Mesendoderm (in vitro differentiated cells): ENCODE measurements around the gene PNPO.
"Not testable (repeated sequence)": the region's sequence is repeated elsewhere in the genome, so short reads cannot be mapped to it uniquely, and the experiment has no call there.

Source experiments
- DNase-seq: peaks from one replicate; pipeline ENCODE4 v3.0.0; 2013
- H2AK5ac ChIP-seq: 2 replicates; pipeline ENCODE4 v1.6.1; 2013; ENCODE audit warnings: low read length, inconsistent platforms
- H2BK120ac ChIP-seq: 2 replicates; pipeline ENCODE4 v1.6.1; 2013; ENCODE audit warnings: low read depth, mild to moderate bottlenecking, low read length, moderate library complexity, mixed read lengths
- H2BK15ac ChIP-seq: replicated peaks from 2 replicates; pipeline ENCODE4 v1.6.1; 2013; ENCODE audit warnings: low read depth, mild to moderate bottlenecking, moderate library complexity
- H2BK5ac ChIP-seq: 2 replicates; pipeline ENCODE4 v1.6.1; 2013; ENCODE audit warnings: low read length, inconsistent platforms
- H3K18ac ChIP-seq: 2 replicates; pipeline ENCODE4 v1.6.1; 2013; ENCODE audit warnings: mild to moderate bottlenecking, low read length, mixed read lengths
- H3K23ac ChIP-seq: one replicate; pipeline ENCODE4 v1.6.1; 2013; ENCODE audit warnings: low read length
- H3K27ac ChIP-seq: 2 replicates; pipeline ENCODE4 v1.5.1; 2013; ENCODE audit warnings: low read depth, mild to moderate bottlenecking, inconsistent platforms, low read length, moderate library complexity
- H3K27me3 ChIP-seq: 2 replicates; pipeline ENCODE4 v1.6.1; 2013; ENCODE audit warnings: low read length, control low read depth, mild to moderate bottlenecking, inconsistent platforms; ENCODE audit not compliant: insufficient read depth, poor library complexity
- H3K36me3 ChIP-seq: 2 replicates; pipeline ENCODE4 v1.6.1; 2013; ENCODE audit warnings: low read length, inconsistent platforms; ENCODE audit not compliant: control insufficient read depth, insufficient read depth
- H3K4ac ChIP-seq: one replicate; pipeline ENCODE4 v1.6.1; 2013; ENCODE audit warnings: low read depth, mild to moderate bottlenecking, low read length, moderate library complexity
- H3K4me1 ChIP-seq: 2 replicates; pipeline ENCODE4 v1.6.1; 2013; ENCODE audit warnings: low read depth, low read length, inconsistent platforms; ENCODE audit not compliant: control insufficient read depth
- H3K4me2 ChIP-seq: 2 replicates; pipeline ENCODE4 v1.6.1; 2013; ENCODE audit warnings: low read length
- H3K4me3 ChIP-seq: 2 replicates; pipeline ENCODE4 v1.5.1; 2013; ENCODE audit warnings: mild to moderate bottlenecking, low read length
- H3K56ac ChIP-seq: one replicate; pipeline ENCODE4 v1.6.1; 2013; ENCODE audit warnings: low read length
- H3K79me1 ChIP-seq: 2 replicates; pipeline ENCODE4 v1.6.1; 2013; ENCODE audit warnings: low read length, inconsistent platforms
- H3K79me2 ChIP-seq: 2 replicates; pipeline ENCODE4 v1.6.1; 2013; ENCODE audit warnings: mild to moderate bottlenecking, low read length; ENCODE audit not compliant: control insufficient read depth, insufficient read depth
- H3K9ac ChIP-seq: 2 replicates; pipeline ENCODE4 v1.6.1; 2013; ENCODE audit warnings: low read length, inconsistent platforms
- H4K5ac ChIP-seq: one replicate; pipeline ENCODE4 v1.6.1; 2013; ENCODE audit warnings: low read length
- H4K8ac ChIP-seq: one replicate; pipeline ENCODE4 v1.6.1; 2013; ENCODE audit warnings: low read depth, mild to moderate bottlenecking, control low read depth, low read length, moderate library complexity
- WGBS: extraction: QIAGEN DNeasy Blood & Tissue Kit; methylation state at CpG from one replicate; pipeline ENCODE4 v1.1.7; 2013; ENCODE audit warnings: low lambda C conversion rate, missing lambda C conversion rate; ENCODE audit not compliant: insufficient coverage; ENCODE audit errors: extremely low coverage; 5-methylcytosine and 5-hydroxymethylcytosine counted together

Gene PNPO

GRCh38 chr17:47982645-47983390 lies 41.4 kb downstream of the PNPO start:
- H3K4me2 ChIP-seq: no peak overlapping the region
- H3K4me3 ChIP-seq: no peak overlapping the region
- H3K56ac ChIP-seq: no peak overlapping the region
- no peak overlapping the region for H2BK120ac ChIP-seq
- no peak overlapping the region for H3K18ac ChIP-seq
- H4K8ac ChIP-seq: no peak overlapping the region
- H3K79me1 ChIP-seq: no peaks in the 10 kb centered on the region
- peaks cover 2% of the 10 kb centered on the region for H3K4me1 ChIP-seq
- no peak overlapping the region for H4K5ac ChIP-seq
- no peak overlapping the region for H3K4ac ChIP-seq
- no peak overlapping the region for H3K9ac ChIP-seq
- WGBS: no CpG with 5 or more reads among the region's 9 CpGs
- no peak overlapping the region for H3K27ac ChIP-seq
- H2AK5ac ChIP-seq: no peak overlapping the region
- H3K79me2 ChIP-seq: no peaks in the 10 kb centered on the region
- H3K23ac ChIP-seq: no peak overlapping the region
- H3K36me3 ChIP-seq: peaks cover 8% of the 10 kb centered on the region
- no peaks in the 10 kb centered on the region for H3K27me3 ChIP-seq
- H2BK5ac ChIP-seq: no peak overlapping the region
- DNase-seq: no peak
- no peak overlapping the region for H2BK15ac ChIP-seq

- Histone ChIP-seq H3K27ac (no peak overlapping the region), H3K18ac (no peak overlapping the region), H2BK5ac (no peak overlapping the region), H3K79me2 (no peaks in the 10 kb centered on the region), H3K79me1 (no peaks in the 10 kb centered on the region), H2BK120ac (no peak overlapping the region), H3K23ac (no peak overlapping the region), H3K36me3 (peaks cover 8% of the 10 kb centered on the region), H2AK5ac (no peak overlapping the region), H3K4ac (no peak overlapping the region), H3K56ac (no peak overlapping the region), H4K8ac (no peak overlapping the region), H4K5ac (no peak overlapping the region), H3K4me1 (peaks cover 3% of the 10 kb centered on the region), H3K27me3 (no peaks in the 10 kb centered on the region), H3K9ac (no peak overlapping the region), H3K4me2 (no peak overlapping the region), H3K4me3 (no peak overlapping the region), H2BK15ac (no peak overlapping the region)
- no peak for DNase-seq
- WGBS: no CpG with 5 or more reads among the region's 11 CpGs
These were observed 42.3 kb downstream of the PNPO start for GRCh38 chr17:47983492-47984223.

- peaks cover 16% of the 10 kb centered on the region for H3K4me1 ChIP-seq
- no peak overlapping the region for H3K9ac ChIP-seq
- no peak overlapping the region for H3K18ac ChIP-seq
- H2AK5ac ChIP-seq: no peak overlapping the region
- H4K5ac ChIP-seq: no peak overlapping the region
- no CpG with 5 or more reads among the region's 5 CpGs for WGBS
- DNase-seq: no peak
- H3K56ac ChIP-seq: no peak overlapping the region
- H3K4me2 ChIP-seq: no peak overlapping the region
- H2BK120ac ChIP-seq: no peak overlapping the region
- H3K27ac ChIP-seq: no peak overlapping the region
- no peak overlapping the region for H2BK15ac ChIP-seq
- H3K23ac ChIP-seq: no peak overlapping the region
- no peak overlapping the region for H2BK5ac ChIP-seq
- H3K4me3 ChIP-seq: no peak overlapping the region
- H3K4ac ChIP-seq: no peak overlapping the region
- H4K8ac ChIP-seq: no peak overlapping the region
- no peaks in the 10 kb centered on the region for H3K79me1 ChIP-seq
- H3K36me3 ChIP-seq: peaks cover 2% of the 10 kb centered on the region
- H3K27me3 ChIP-seq: no peaks in the 10 kb centered on the region
- no peaks in the 10 kb centered on the region for H3K79me2 ChIP-seq
These were observed 45.1 kb downstream of the PNPO start for GRCh38 chr17:47986520-47986919.

GRCh38 chr17:47987240-47987835 lies 46.0 kb downstream of the PNPO start:
- WGBS: no CpG with 5 or more reads among the region's 17 CpGs

GRCh38 chr17:47988445-47988844 lies 47.1 kb downstream of the PNPO start:
- H3K23ac ChIP-seq, H4K8ac ChIP-seq, H3K36me3 ChIP-seq, H3K79me1 ChIP-seq, H3K27me3 ChIP-seq, H2AK5ac ChIP-seq, H3K18ac ChIP-seq, H3K4ac ChIP-seq, H3K4me3 ChIP-seq, H3K9ac ChIP-seq, H4K5ac ChIP-seq, DNase-seq, H3K79me2 ChIP-seq, H2BK15ac ChIP-seq, H3K4me2 ChIP-seq, H3K56ac ChIP-seq, H2BK120ac ChIP-seq, H2BK5ac ChIP-seq: not testable (repeated sequence)
- Histone ChIP-seq H3K27ac (peak overlapping the region; percentile 69), H3K4me1 (peaks cover 16% of the 10 kb centered on the region)
- no CpG with 5 or more reads among the region's 1 CpG for WGBS

More at GRCh38 chr17:47987240-47987835, 46.0 kb downstream of the PNPO start:
- H4K5ac ChIP-seq: no peak overlapping the region
- peak; percentile 38 for DNase-seq
- H3K4me3 ChIP-seq: no peak overlapping the region
- H3K79me1 ChIP-seq: no peaks in the 10 kb centered on the region
- H3K79me2 ChIP-seq: no peaks in the 10 kb centered on the region
- peaks cover 16% of the 10 kb centered on the region for H3K4me1 ChIP-seq
- no peak overlapping the region for H3K27ac ChIP-seq
- H3K9ac ChIP-seq: no peak overlapping the region
- peaks cover 2% of the 10 kb centered on the region for H3K36me3 ChIP-seq
- no peak overlapping the region for H3K18ac ChIP-seq
- no peak overlapping the region for H2BK120ac ChIP-seq
- H3K56ac ChIP-seq: peak overlapping the region; percentile 44
- no peaks in the 10 kb centered on the region for H3K27me3 ChIP-seq
- no peak overlapping the region for H2BK15ac ChIP-seq
- H4K8ac ChIP-seq: no peak overlapping the region
- no peak overlapping the region for H3K4ac ChIP-seq
- H3K4me2 ChIP-seq: no peak overlapping the region
- H2AK5ac ChIP-seq: no peak overlapping the region
- H3K23ac ChIP-seq: no peak overlapping the region
- no peak overlapping the region for H2BK5ac ChIP-seq
